IPS-20b (cell line): Measurements from ENCODE around the gene RRM2.
A peak's percentile ranks its signal among the peaks of the same experiment; 100 is the strongest.
"Not testable (repeated sequence)": the region's sequence is repeated elsewhere in the genome, so short reads cannot be mapped to it uniquely, and the experiment has no call there.

Experiments used
- H3K27ac ChIP-seq: one replicate; pipeline ENCODE4 v1.5.1; 2013; ENCODE audit warnings: low read length
- H3K27me3 ChIP-seq: 2 replicates; pipeline ENCODE4 v1.6.1; 2013; ENCODE audit warnings: mild to moderate bottlenecking, low read length, inconsistent platforms; ENCODE audit not compliant: insufficient read depth
- H3K36me3 ChIP-seq: 2 replicates; pipeline ENCODE4 v1.6.1; 2013; ENCODE audit warnings: low read depth, mild to moderate bottlenecking, inconsistent platforms, low read length, moderate library complexity; ENCODE audit not compliant: insufficient read depth
- H3K4me1 ChIP-seq: 2 replicates; pipeline ENCODE4 v1.6.1; 2013; ENCODE audit warnings: mild to moderate bottlenecking, control low read depth, inconsistent platforms, low read length, moderate library complexity; ENCODE audit not compliant: insufficient read depth
- H3K4me3 ChIP-seq: 2 replicates; pipeline ENCODE4 v1.5.1; 2013; ENCODE audit warnings: mild to moderate bottlenecking, low read length, inconsistent platforms
- H3K9ac ChIP-seq: 2 replicates; pipeline ENCODE4 v1.6.1; 2013; ENCODE audit warnings: low read depth, mild to moderate bottlenecking, inconsistent platforms, low read length, moderate library complexity
- H3K9me3 ChIP-seq: 2 replicates; pipeline ENCODE4 v1.6.1; 2013; ENCODE audit warnings: mild to moderate bottlenecking, low read depth, low read length, inconsistent platforms; ENCODE audit not compliant: insufficient read depth

The RRM2 gene

GRCh38 chr2:10094271-10094814, 28.2 kb upstream of the RRM2 start:
- Histone ChIP-seq H3K27me3 (no peaks in the 10 kb centered on the region), H3K27ac (no peak overlapping the region), H3K4me1 (no peaks in the 10 kb centered on the region), H3K36me3 (no peaks in the 10 kb centered on the region), H3K9me3 (no peaks in the 10 kb centered on the region), H3K4me3 (no peak overlapping the region), H3K9ac (no peak overlapping the region)

- H3K4me3 ChIP-seq: no peak overlapping the region
- no peaks in the 10 kb centered on the region for H3K4me1 ChIP-seq
- no peaks in the 10 kb centered on the region for H3K27me3 ChIP-seq
- H3K36me3 ChIP-seq: no peaks in the 10 kb centered on the region
- H3K9ac ChIP-seq: no peak overlapping the region
- H3K27ac ChIP-seq: no peak overlapping the region
- no peaks in the 10 kb centered on the region for H3K9me3 ChIP-seq
Measured at GRCh38 chr2:10095175-10095574, 27.4 kb upstream of the RRM2 start.

GRCh38 chr2:10096641-10097040, 25.9 kb upstream of the RRM2 start:
- H3K4me1 ChIP-seq: no peaks in the 10 kb centered on the region

GRCh38 chr2:10097352-10098148, 25.0 kb upstream of the RRM2 start:
- Histone ChIP-seq H3K9me3 (no peaks in the 10 kb centered on the region), H3K27me3 (no peaks in the 10 kb centered on the region), H3K4me1 (no peaks in the 10 kb centered on the region), H3K9ac (no peak overlapping the region), H3K36me3 (no peaks in the 10 kb centered on the region), H3K4me3 (no peak overlapping the region), H3K27ac (no peak overlapping the region)

More at GRCh38 chr2:10096641-10097040, 25.9 kb upstream of the RRM2 start:
- Histone ChIP-seq H3K36me3 (no peaks in the 10 kb centered on the region), H3K4me3 (no peak overlapping the region), H3K27ac (no peak overlapping the region), H3K9me3 (no peaks in the 10 kb centered on the region), H3K9ac (no peak overlapping the region), H3K27me3 (no peaks in the 10 kb centered on the region)

GRCh38 chr2:10101491-10101890, 21.0 kb upstream of the RRM2 start:
- no peak overlapping the region for H3K9ac ChIP-seq
- H3K36me3 ChIP-seq: no peaks in the 10 kb centered on the region
- no peaks in the 10 kb centered on the region for H3K4me1 ChIP-seq
- H3K27me3 ChIP-seq: no peaks in the 10 kb centered on the region
- no peaks in the 10 kb centered on the region for H3K9me3 ChIP-seq
- H3K27ac ChIP-seq: no peak overlapping the region
- no peak overlapping the region for H3K4me3 ChIP-seq

- no peaks in the 10 kb centered on the region for H3K27me3 ChIP-seq
- H3K4me3 ChIP-seq: no peak overlapping the region
- no peaks in the 10 kb centered on the region for H3K36me3 ChIP-seq
- H3K9me3 ChIP-seq: no peaks in the 10 kb centered on the region
- H3K4me1 ChIP-seq: no peaks in the 10 kb centered on the region
- no peak overlapping the region for H3K9ac ChIP-seq
- H3K27ac ChIP-seq: no peak overlapping the region
Measured at GRCh38 chr2:10103179-10103578, 19.4 kb upstream of the RRM2 start.

- H3K9me3 ChIP-seq, H3K9ac ChIP-seq, H3K27me3 ChIP-seq, H3K36me3 ChIP-seq, H3K4me3 ChIP-seq, H3K27ac ChIP-seq, H3K4me1 ChIP-seq: not testable (repeated sequence)
Measured at GRCh38 chr2:10104906-10105305, 17.6 kb upstream of the RRM2 start.

- no peaks in the 10 kb centered on the region for H3K36me3 ChIP-seq
- no peaks in the 10 kb centered on the region for H3K9me3 ChIP-seq
- no peak overlapping the region for H3K4me3 ChIP-seq
- no peaks in the 10 kb centered on the region for H3K27me3 ChIP-seq
- no peak overlapping the region for H3K27ac ChIP-seq
- no peak overlapping the region for H3K9ac ChIP-seq
- no peaks in the 10 kb centered on the region for H3K4me1 ChIP-seq
Measured at GRCh38 chr2:10109311-10109710, 13.2 kb upstream of the RRM2 start.

GRCh38 chr2:10119027-10119325, 3.6 kb upstream of the RRM2 start:
- Histone ChIP-seq H3K36me3 (peaks cover 7% of the 10 kb centered on the region), H3K4me3 (no peak overlapping the region), H3K9ac (no peak overlapping the region), H3K4me1 (no peaks in the 10 kb centered on the region; the same call in 1 of the 2 replicates), H3K27ac (no peak overlapping the region), H3K27me3 (no peaks in the 10 kb centered on the region), H3K9me3 (no peaks in the 10 kb centered on the region)

GRCh38 chr2:10119601-10120157, 2.9 kb upstream of the RRM2 start:
- Histone ChIP-seq H3K27me3 (no peaks in the 10 kb centered on the region), H3K4me3 (peak overlapping the region; percentile 87; the same call in 1 of the 2 replicates), H3K27ac (no peak overlapping the region), H3K9ac (peak overlapping the region; percentile 84; the same call in 1 of the 2 replicates), H3K9me3 (no peaks in the 10 kb centered on the region), H3K4me1 (peaks cover under 1% of the 10 kb centered on the region; the same call in 1 of the 2 replicates), H3K36me3 (peaks cover 14% of the 10 kb centered on the region)

GRCh38 chr2:10120158-10120876, 2.2 kb upstream of the RRM2 start:
- no peaks in the 10 kb centered on the region for H3K27me3 ChIP-seq
- no peaks in the 10 kb centered on the region for H3K9me3 ChIP-seq
- peak overlapping the region; percentile 87 for H3K4me3 ChIP-seq
- peak overlapping the region; percentile 75 for H3K27ac ChIP-seq
- peaks cover 21% of the 10 kb centered on the region for H3K36me3 ChIP-seq
- H3K4me1 ChIP-seq: peaks cover 4% of the 10 kb centered on the region; the same call in 1 of the 2 replicates
- H3K9ac ChIP-seq: peak overlapping the region; percentile 84
